ENCODE data around the gene TPCN2.

- TF ChIP-seq EZH2 (IDR thresholded peaks at IDR 0.05; ENCODE audit: insufficient read depth, low read length), result no peak
- no peak for TF ChIP-seq CTCF (IDR thresholded peaks at IDR 0.05; ENCODE audit: insufficient read depth, low read depth, low read length)
Observed at GRCh38 chr11:69040051-69040450, 8.7 kb upstream of the TPCN2 start.
